ENCODE measurements around the gene MCTP1.

The MCTP1 gene

DNA sequence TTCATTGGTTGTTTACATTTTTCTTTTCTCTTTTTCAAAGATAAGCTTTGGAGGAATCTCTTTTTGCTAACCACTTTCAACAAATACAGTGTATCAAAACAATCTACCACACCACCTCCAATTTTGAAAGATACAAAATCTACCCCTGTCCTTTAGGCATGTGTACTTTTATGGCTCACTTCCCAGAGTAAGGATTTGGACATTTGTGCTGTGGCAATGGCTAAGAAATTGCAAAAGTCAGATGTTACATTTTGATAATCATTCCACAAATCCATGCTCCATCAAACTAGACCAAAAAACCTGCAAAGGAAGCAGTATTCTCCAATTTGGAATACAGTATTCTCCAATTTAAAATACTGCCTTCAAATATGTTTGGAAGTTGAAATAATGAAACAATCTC, 204.9 kb downstream of the MCTP1 start:
- Histone ChIP-seq H3K4me3 (ENCODE audit: low read length) (no peak overlapping the region), H3K4me1 (ENCODE audit: control insufficient read depth, insufficient read depth, low read length) (peaks cover 7% of the 10 kb centered on the region), H3K27me3 (ENCODE audit: control insufficient read depth, insufficient read depth, low read length) (no peaks in the 10 kb centered on the region), H3K36me3 (ENCODE audit: control insufficient read depth, insufficient read depth, low read length) (no peaks in the 10 kb centered on the region), H3K9ac (ENCODE audit: low read length) (no peak overlapping the region), H3K9me3 (ENCODE audit: control insufficient read depth, low read length) (no peaks in the 10 kb centered on the region)

DNA sequence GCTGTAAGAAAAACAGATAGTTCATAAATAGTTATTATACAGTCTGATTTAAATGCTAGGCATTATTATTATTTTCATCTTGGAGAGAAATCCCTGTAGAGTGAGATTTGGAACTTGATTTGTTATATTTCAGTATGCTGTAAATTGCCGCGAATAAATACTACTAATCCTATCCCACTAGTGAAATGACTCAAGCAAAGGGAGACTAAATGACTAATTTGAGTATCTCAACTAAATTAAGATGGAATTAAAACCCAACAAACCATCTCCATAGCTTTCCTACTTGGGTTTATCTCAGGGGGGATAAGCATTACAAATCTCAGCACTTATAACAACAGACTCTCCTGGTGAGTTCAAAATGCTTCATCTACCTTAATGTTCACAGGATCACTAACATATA, 206.0 kb downstream of the MCTP1 start:
- Histone ChIP-seq H3K9ac (ENCODE audit: low read length) (no peak overlapping the region), H3K36me3 (ENCODE audit: control insufficient read depth, insufficient read depth, low read length) (no peaks in the 10 kb centered on the region), H3K9me3 (ENCODE audit: control insufficient read depth, low read length) (no peaks in the 10 kb centered on the region), H3K4me1 (ENCODE audit: control insufficient read depth, insufficient read depth, low read length) (peaks cover 7% of the 10 kb centered on the region), H3K4me3 (ENCODE audit: low read length) (no peak overlapping the region), H3K27me3 (ENCODE audit: control insufficient read depth, insufficient read depth, low read length) (no peaks in the 10 kb centered on the region)

DNA sequence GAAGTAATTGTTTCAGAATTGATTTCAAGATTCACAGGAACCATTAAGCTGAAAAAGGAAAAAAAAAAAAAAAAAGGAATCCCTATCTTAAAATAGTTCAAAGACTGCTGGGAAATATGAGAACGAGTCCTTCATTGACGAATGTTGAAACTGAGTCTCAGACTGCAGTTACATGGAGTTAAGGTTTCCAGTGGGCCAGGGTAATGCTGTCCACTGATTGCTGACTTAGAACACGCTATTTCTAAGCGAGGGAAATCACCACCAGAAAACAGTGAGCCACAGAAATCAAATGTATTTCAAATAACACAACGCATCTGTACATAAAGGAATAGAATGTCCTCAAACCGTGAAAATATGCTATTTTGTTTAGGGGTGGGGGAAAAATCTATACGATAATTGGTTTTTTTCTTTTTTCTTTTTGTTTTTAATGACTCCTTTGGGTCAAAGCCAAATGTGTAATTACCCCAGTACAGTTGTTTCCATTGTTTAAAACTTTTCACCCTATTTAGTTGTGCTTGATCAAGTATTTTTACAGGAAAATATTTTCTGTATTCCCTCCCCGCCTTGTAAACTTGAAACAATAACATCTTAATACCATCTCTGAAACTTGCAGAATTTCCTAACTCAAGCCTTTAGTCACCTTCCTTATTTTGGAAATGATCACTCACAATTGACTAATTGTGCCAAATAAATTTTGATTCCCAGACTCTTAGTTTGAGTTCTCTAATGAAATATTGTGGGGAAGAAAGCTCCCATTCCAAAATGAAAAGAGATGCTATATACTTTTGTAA, 208.3 kb downstream of the MCTP1 start:
- Histone ChIP-seq H3K4me1 (ENCODE audit: control insufficient read depth, insufficient read depth, low read length) (peaks cover 3% of the 10 kb centered on the region), H3K9ac (ENCODE audit: low read length) (no peak overlapping the region), H3K4me3 (ENCODE audit: low read length) (no peak overlapping the region), H3K27me3 (ENCODE audit: control insufficient read depth, insufficient read depth, low read length) (no peaks in the 10 kb centered on the region), H3K36me3 (ENCODE audit: control insufficient read depth, insufficient read depth, low read length) (no peaks in the 10 kb centered on the region), H3K9me3 (ENCODE audit: control insufficient read depth, low read length) (no peaks in the 10 kb centered on the region)

DNA sequence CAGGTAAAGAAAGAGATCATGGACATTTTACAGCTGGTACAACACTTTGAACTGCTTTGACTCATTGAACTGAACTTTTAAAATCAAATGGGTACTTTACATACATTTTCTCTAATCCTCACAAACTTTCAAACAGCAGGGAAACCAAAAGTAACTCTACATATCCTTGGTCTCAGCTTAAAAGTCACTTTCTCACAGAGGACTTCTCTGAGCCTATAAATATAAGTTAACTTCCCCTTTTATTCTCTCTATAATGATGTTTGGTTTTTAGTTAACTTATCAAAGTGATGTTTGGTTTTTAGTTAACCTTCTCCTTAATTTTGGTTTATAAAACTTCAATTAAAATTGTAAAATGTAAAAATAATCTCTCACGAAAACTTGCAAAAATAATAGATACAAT, 209.8 kb downstream of the MCTP1 start:
- Histone ChIP-seq H3K4me3 (ENCODE audit: low read length) (no peak overlapping the region), H3K36me3 (ENCODE audit: control insufficient read depth, insufficient read depth, low read length) (no peaks in the 10 kb centered on the region), H3K9ac (ENCODE audit: low read length) (no peak overlapping the region), H3K4me1 (ENCODE audit: control insufficient read depth, insufficient read depth, low read length) (peaks cover 5% of the 10 kb centered on the region), H3K27me3 (ENCODE audit: control insufficient read depth, insufficient read depth, low read length) (no peaks in the 10 kb centered on the region), H3K9me3 (ENCODE audit: control insufficient read depth, low read length) (no peaks in the 10 kb centered on the region)

DNA sequence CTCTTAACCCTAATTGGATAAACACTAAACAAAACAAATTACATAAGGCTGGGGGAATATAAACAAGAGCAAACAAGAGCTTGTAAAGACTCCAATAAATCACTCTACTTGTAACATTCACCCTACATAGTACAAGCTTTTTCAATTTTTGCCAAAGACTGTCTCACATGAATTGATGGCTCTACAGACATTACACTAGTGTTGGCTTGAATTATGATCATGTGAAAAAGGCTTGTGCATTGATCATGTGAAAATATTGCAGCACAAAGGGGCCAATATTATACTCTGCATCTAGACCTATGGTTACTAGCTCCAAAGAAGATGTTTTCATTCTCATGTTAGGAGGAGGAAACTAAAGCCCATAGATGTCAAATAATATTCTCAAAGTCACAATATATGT, 212.6 kb downstream of the MCTP1 start:
- H3K9ac ChIP-seq (ENCODE audit: low read length): no peak overlapping the region
- no peaks in the 10 kb centered on the region for H3K9me3 ChIP-seq (ENCODE audit: control insufficient read depth, low read length)

DNA sequence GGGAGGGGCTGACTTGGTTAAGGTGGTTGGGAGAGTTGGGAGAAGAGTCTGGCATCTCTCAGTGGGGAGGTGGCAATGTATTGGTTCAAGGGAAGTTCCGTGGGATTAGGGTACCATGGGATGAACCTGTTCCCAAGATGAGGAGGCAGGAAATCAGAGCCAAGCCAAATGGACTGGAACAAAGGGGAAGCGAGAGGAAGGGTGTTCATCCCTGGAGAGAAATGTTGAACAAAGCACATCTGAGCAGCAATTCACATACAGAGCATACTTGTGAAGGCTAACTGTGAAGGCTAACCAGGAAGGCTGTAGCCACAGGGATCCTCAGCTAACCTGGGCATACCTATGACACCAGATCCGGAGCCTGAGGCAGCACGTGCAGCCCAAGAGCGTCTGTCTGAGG, 214.0 kb downstream of the MCTP1 start:
- H3K4me3 ChIP-seq (ENCODE audit: low read length): no peak overlapping the region
- H3K9ac ChIP-seq (ENCODE audit: low read length): no peak overlapping the region
- H3K4me1 ChIP-seq (ENCODE audit: control insufficient read depth, insufficient read depth, low read length): peaks cover 8% of the 10 kb centered on the region
- no peaks in the 10 kb centered on the region for H3K9me3 ChIP-seq (ENCODE audit: control insufficient read depth, low read length)
- no peaks in the 10 kb centered on the region for H3K36me3 ChIP-seq (ENCODE audit: control insufficient read depth, insufficient read depth, low read length)
- H3K27me3 ChIP-seq (ENCODE audit: control insufficient read depth, insufficient read depth, low read length): no peaks in the 10 kb centered on the region

More for the DNA sequence above, 212.6 kb downstream of the MCTP1 start:
- no peaks in the 10 kb centered on the region for H3K27me3 ChIP-seq (ENCODE audit: control insufficient read depth, insufficient read depth, low read length)
- H3K36me3 ChIP-seq (ENCODE audit: control insufficient read depth, insufficient read depth, low read length): no peaks in the 10 kb centered on the region
- peaks cover 8% of the 10 kb centered on the region for H3K4me1 ChIP-seq (ENCODE audit: control insufficient read depth, insufficient read depth, low read length)
- H3K4me3 ChIP-seq (ENCODE audit: low read length): no peak overlapping the region

DNA sequence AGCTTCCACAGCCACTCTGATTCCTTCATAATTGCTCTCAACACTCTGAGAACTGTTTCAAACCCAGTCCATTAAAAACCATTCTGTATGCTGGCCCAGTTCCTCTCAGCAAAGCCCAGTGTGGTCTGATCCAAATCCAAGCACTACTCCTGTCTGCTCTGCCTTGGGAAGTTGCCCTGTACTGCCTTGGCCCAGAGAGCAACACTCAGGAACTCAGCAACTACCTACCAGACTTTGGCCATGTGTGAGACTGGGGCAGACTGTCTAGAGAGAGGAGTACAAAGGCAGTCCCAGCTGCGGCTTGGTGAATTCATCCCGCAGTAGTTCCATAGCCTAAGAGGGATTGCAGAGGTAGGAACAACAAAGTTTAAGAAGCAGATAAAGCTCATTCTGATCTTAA, 214.4 kb downstream of the MCTP1 start:
- Histone ChIP-seq H3K27me3 (ENCODE audit: control insufficient read depth, insufficient read depth, low read length) (no peaks in the 10 kb centered on the region), H3K4me1 (ENCODE audit: control insufficient read depth, insufficient read depth, low read length) (peaks cover 8% of the 10 kb centered on the region)

DNA sequence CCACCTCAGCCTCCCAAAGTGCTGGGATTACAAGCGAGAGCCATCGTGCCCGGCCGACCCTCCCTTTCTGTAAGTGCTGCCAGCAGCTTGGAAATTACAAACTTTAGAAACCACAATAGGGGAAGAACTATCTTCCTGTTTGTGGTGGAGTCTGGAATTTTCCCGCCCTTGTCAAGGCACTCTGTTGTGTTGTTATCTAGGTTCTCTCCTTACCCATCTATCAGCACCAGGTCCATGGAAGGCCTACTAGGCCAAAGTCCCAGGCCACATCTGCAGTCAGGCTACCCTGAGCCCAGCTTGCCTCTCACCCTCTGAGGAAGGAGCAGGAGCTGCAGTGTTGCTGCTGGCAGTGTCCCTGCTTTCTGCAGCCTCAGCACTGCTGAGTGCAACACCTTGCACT, 214.9 kb downstream of the MCTP1 start:
- Histone ChIP-seq H3K27me3 (ENCODE audit: control insufficient read depth, insufficient read depth, low read length) (no peaks in the 10 kb centered on the region), H3K9me3 (ENCODE audit: control insufficient read depth, low read length) (no peaks in the 10 kb centered on the region), H3K4me1 (ENCODE audit: control insufficient read depth, insufficient read depth, low read length) (peaks cover 8% of the 10 kb centered on the region), H3K36me3 (ENCODE audit: control insufficient read depth, insufficient read depth, low read length) (no peaks in the 10 kb centered on the region), H3K9ac (ENCODE audit: low read length) (no peak overlapping the region), H3K4me3 (ENCODE audit: low read length) (no peak overlapping the region)

More for the DNA sequence above, 214.4 kb downstream of the MCTP1 start:
- no peaks in the 10 kb centered on the region for H3K9me3 ChIP-seq (ENCODE audit: control insufficient read depth, low read length)
- H3K4me3 ChIP-seq (ENCODE audit: low read length): no peak overlapping the region
- no peak overlapping the region for H3K9ac ChIP-seq (ENCODE audit: low read length)
- H3K36me3 ChIP-seq (ENCODE audit: control insufficient read depth, insufficient read depth, low read length): no peaks in the 10 kb centered on the region

DNA sequence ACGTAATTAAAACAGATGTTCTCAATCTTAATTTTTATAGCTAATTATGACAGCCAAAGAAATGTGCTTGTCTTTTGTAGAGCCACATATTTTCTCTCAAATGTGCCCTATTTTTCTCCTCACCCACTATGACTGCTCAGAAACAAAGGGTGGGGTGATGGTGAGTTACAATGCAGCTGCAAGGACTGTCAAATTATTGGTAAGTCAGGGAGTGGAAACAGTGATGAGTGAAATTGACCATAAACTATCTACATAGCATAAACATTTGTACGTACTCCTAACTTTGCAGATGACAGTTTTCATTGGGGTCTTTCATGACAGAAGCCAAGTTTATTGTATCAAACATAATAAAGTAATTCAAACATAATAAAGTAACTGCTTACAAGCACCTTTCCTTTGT, 215.9 kb downstream of the MCTP1 start:
- Histone ChIP-seq H3K36me3 (ENCODE audit: control insufficient read depth, insufficient read depth, low read length) (no peaks in the 10 kb centered on the region), H3K27me3 (ENCODE audit: control insufficient read depth, insufficient read depth, low read length) (no peaks in the 10 kb centered on the region), H3K9me3 (ENCODE audit: control insufficient read depth, low read length) (no peaks in the 10 kb centered on the region), H3K4me3 (ENCODE audit: low read length) (no peak overlapping the region), H3K4me1 (ENCODE audit: control insufficient read depth, insufficient read depth, low read length) (peaks cover 8% of the 10 kb centered on the region), H3K9ac (ENCODE audit: low read length) (no peak overlapping the region)

DNA sequence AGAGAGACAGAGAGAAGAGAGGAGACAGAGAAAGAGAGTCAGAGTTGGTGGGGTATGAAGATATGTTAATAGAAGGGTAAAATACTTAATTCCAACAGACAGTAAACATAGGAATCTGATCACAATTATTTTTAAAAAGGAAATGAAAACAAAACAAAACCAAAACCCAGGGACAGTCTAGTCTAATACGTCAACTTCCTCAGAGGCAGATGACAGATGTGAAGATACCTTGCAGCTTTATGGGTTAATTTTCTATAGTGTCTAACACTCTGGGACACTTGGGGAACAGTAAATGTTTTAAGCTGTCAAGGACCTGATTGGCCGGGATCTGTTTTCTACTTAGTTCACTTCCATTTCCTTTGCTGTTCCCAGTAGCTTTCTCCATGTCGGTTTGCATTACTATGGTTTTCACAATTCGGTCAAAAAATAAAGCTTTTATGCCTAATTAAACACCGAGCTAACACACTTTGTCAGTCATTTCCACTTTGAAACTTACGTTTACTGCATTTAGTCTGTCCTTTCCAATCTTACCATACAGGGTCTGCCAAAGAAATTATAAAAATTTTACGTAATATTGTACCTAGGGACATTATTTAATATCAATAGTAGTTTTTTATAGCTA, 216.5 kb downstream of the MCTP1 start:
- peaks cover 8% of the 10 kb centered on the region for H3K4me1 ChIP-seq (ENCODE audit: control insufficient read depth, insufficient read depth, low read length)
- no peaks in the 10 kb centered on the region for H3K9me3 ChIP-seq (ENCODE audit: control insufficient read depth, low read length)
- H3K9ac ChIP-seq (ENCODE audit: low read length): no peak overlapping the region
- no peaks in the 10 kb centered on the region for H3K36me3 ChIP-seq (ENCODE audit: control insufficient read depth, insufficient read depth, low read length)
- H3K4me3 ChIP-seq (ENCODE audit: low read length): no peak overlapping the region
- H3K27me3 ChIP-seq (ENCODE audit: control insufficient read depth, insufficient read depth, low read length): no peaks in the 10 kb centered on the region

DNA sequence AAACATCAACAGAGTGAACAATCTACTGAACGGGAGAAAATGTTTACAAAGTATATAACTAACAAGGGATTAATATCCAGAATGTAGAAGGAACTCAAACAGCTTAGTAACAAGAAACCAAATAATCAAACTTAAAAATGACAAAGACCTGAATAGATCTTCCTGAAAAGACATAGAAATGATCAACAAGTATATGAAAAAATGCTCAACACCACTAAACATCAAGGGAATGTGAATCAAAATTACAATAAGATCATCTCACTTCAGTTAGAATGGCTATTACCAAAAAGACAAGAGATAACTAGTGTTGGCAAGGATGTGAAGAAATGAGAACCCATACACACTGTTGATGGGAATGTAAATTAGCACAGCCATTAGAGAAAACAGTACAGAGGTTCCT, 218.8 kb downstream of the MCTP1 start:
- no peaks in the 10 kb centered on the region for H3K27me3 ChIP-seq (ENCODE audit: control insufficient read depth, insufficient read depth, low read length)
- no peak overlapping the region for H3K4me3 ChIP-seq (ENCODE audit: low read length)
- H3K9me3 ChIP-seq (ENCODE audit: control insufficient read depth, low read length): no peaks in the 10 kb centered on the region
- peaks cover 8% of the 10 kb centered on the region for H3K4me1 ChIP-seq (ENCODE audit: control insufficient read depth, insufficient read depth, low read length)
- no peaks in the 10 kb centered on the region for H3K36me3 ChIP-seq (ENCODE audit: control insufficient read depth, insufficient read depth, low read length)
- no peak overlapping the region for H3K9ac ChIP-seq (ENCODE audit: low read length)

DNA sequence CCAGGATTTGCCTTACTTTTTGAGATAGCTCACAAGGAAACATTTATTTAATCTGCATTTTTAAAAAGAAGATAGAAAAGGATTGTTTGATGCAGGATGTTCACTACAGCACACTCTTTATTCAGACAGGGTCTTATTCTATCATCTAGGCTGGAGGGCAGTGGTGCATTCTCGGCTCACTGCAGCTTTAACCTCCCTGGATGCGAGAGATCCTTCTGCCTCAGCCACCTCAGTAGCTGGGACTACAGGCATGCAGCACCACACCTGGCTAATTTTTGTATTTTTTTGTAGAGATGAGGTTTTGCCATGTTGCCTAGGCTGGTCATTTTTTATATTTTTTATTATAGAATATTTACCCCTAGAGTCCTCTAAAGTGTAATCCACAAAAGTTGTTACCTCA, 221.4 kb downstream of the MCTP1 start:
- H3K9ac ChIP-seq (ENCODE audit: low read length): no peak overlapping the region
- H3K27me3 ChIP-seq (ENCODE audit: control insufficient read depth, insufficient read depth, low read length): no peaks in the 10 kb centered on the region
- no peaks in the 10 kb centered on the region for H3K9me3 ChIP-seq (ENCODE audit: control insufficient read depth, low read length)
- H3K4me1 ChIP-seq (ENCODE audit: control insufficient read depth, insufficient read depth, low read length): no peaks in the 10 kb centered on the region
- no peak overlapping the region for H3K4me3 ChIP-seq (ENCODE audit: low read length)
- H3K36me3 ChIP-seq (ENCODE audit: control insufficient read depth, insufficient read depth, low read length): no peaks in the 10 kb centered on the region

Data from mucosa of stomach (tissue), 1 donor.